Right lobe of liver (tissue), 6 donors: ENCODE measurements around the gene VGLL4. TPM values are rescaled to one million over a fixed set of nuclear protein-coding genes. Genes with fewer than 3 reads are reported as not detected.

Source experiments
- ATAC-seq, 4 donors: fragments of 200-7000 bp; cut with Tn5 transposase; one replicate each; pipeline ENCODE4 v1.9.1; 2020; ENCODE audit warnings: mild to moderate bottlenecking in 4 of 4, moderate library complexity in 4 of 4
- DNase-seq, 3 donors: peaks; one replicate each; pipeline ENCODE4 v3.0.0-alpha.2; 2020
- H3K27ac ChIP-seq, 3 donors: fragments of 200-600 bp; one replicate each; pipeline ENCODE4 v1.8.0; 2022
- H3K27me3 ChIP-seq, 2 donors: fragments of 200-600 bp; one replicate each; pipeline ENCODE4 v1.8.0; 2022
- H3K36me3 ChIP-seq, 4 donors: fragments of 200-600 bp; sonication (generic) in 1 of 4; one replicate each; pipeline versions ENCODE4 v1.5.1 to v1.8.0; 2017 to 2022; ENCODE audit warnings: control low read depth in 1 of 4
- H3K4me1 ChIP-seq, 4 donors: fragments of 200-600 bp; sonication (generic) in 1 of 4; one replicate each; pipeline versions ENCODE4 v1.5.1 to v1.8.0; 2017 to 2022; ENCODE audit warnings: control low read depth in 1 of 4
- H3K4me3 ChIP-seq, 3 donors: fragments of 200-600 bp; one replicate each; pipeline ENCODE4 v1.8.0; 2022
- H3K9me3 ChIP-seq, 4 donors: fragments of 200-600 bp; sonication (generic) in 1 of 4; one replicate each; pipeline versions ENCODE4 v1.5.1 to v1.8.0; 2017 to 2022; ENCODE audit warnings: control low read depth in 1 of 4
- CTCF ChIP-seq, 4 donors: fragments of 200-600 bp in 3 of 4; fragments of 450-650 bp in 1 of 4; IDR thresholded peaks; one replicate each; pipeline versions ENCODE4 v1.5.1 to v1.8.0; 2016 to 2022; ENCODE audit warnings: antibody characterized with exemption in 4 of 4, mild to moderate bottlenecking in 2 of 4
- POLR2A ChIP-seq: fragments of 450-650 bp; IDR thresholded peaks from one replicate; pipeline ENCODE4 v1.6.1; 2017; ENCODE audit warnings: antibody characterized with exemption, mild to moderate bottlenecking
- WGBS: methylation state at CpG from one replicate; pipeline ENCODE4 v1.1.6; 2018; ENCODE audit warnings: low coverage, low lambda C conversion rate; ENCODE audit not compliant: insufficient coverage; ENCODE audit errors: missing lambda C conversion rate; 5-methylcytosine and 5-hydroxymethylcytosine counted together
- intact Hi-C, 2 donors: fragments of 100-400 bp; cut with DNase I; formaldehyde crosslinking; loops; one replicate each; pipeline versions ENCODE4 v1.11.2 to v1.14.1; 2022
- total RNA-seq, 6 experiments: library from RNA; depleted of rRNA in 2 of 6; stranded (reverse); fragments of >200 nt in 2 of 6; fragmentation: NEBNext Ultra II Directional in 3 of 6; extraction: Animal tissue kit (Norgen Biotek cat#: 25700) in 3 of 6; gene quantifications; one replicate each; pipeline versions ENCODE4 v1.1.0 to v1.2.4, GENCODE V29; 2016 to 2023
- donor health status: DM: no; HTN: yes; CAD: no.
- donor health status: DM: no; HTN: no; CAD: no.
- donor health status: DM: no; HTN: no; CAD: no.
- donor health status: DM: no; HTN: yes; CAD: no.
- donor health status: DM: no; HTN: yes; CAD: no.

VGLL4 gene
- total RNA-seq, 6 experiments from 2014 or later = 10.4 to 22.4 (median 15.2) TPM

- intact Hi-C loops = no loop called here
- no peaks in the 10 kb centered on the region for H3K9me3 ChIP-seq
- no peaks in the 10 kb centered on the region for H3K27me3 ChIP-seq
- H3K36me3 ChIP-seq = no peaks in the 10 kb centered on the region
- TF ChIP-seq POLR2A (no peak), CTCF (IDR thresholded peaks at IDR 0.05) (no peak)
- DNase-seq (no peak), ATAC-seq (no peak)
- no peaks in the 10 kb centered on the region for H3K4me1 ChIP-seq
- 38% methylated on average over 2 of the region's 2 CpGs for WGBS
- H3K27ac ChIP-seq = no peak overlapping the region
- no peak overlapping the region for H3K4me3 ChIP-seq
Observed at GRCh38 chr3:11616551-11616950, 27.2 kb downstream of the VGLL4 start.

- 96% methylated on average over 4 of the region's 19 CpGs for WGBS
- no peaks in the 10 kb centered on the region for H3K36me3 ChIP-seq
- TF ChIP-seq POLR2A = no peak
- TF ChIP-seq CTCF (IDR thresholded peaks at IDR 0.05) = no peak
- no peak overlapping the region for H3K4me3 ChIP-seq
- intact Hi-C loops = no loop called here
- H3K27ac ChIP-seq = no peak overlapping the region
- no peaks in the 10 kb centered on the region for H3K9me3 ChIP-seq
- ATAC-seq (no peak), DNase-seq (no peak)
- H3K4me1 ChIP-seq = peaks cover 0 to under 1% (median 0%) of the 10 kb centered on the region in 4 donors
- no peaks in the 10 kb centered on the region for H3K27me3 ChIP-seq
Observed at GRCh38 chr3:11613851-11614487, 29.7 kb downstream of the VGLL4 start.

- no peaks in the 10 kb centered on the region for H3K9me3 ChIP-seq
- no peaks in the 10 kb centered on the region for H3K27me3 ChIP-seq
- no peak overlapping the region for H3K27ac ChIP-seq
- H3K4me1 ChIP-seq = peaks cover 0 to 5% (median 2%) of the 10 kb centered on the region in 4 donors
- ATAC-seq (no peak), DNase-seq (no peak)
- TF ChIP-seq CTCF (IDR thresholded peaks at IDR 0.05) = no peak
- no peak for TF ChIP-seq POLR2A
- no peaks in the 10 kb centered on the region for H3K36me3 ChIP-seq
- no peak overlapping the region for H3K4me3 ChIP-seq
- intact Hi-C loops = no loop called here
- 92% methylated on average over 2 of the region's 8 CpGs for WGBS
Observed at GRCh38 chr3:11613319-11613718, 30.4 kb downstream of the VGLL4 start.

- no peak for TF ChIP-seq POLR2A
- TF ChIP-seq CTCF (IDR thresholded peaks at IDR 0.05) = no peak
Observed at GRCh38 chr3:11612515-11613188, 31.1 kb downstream of the VGLL4 start.

More at GRCh38 chr3:11612515-11613188, 31.1 kb downstream of the VGLL4 start:
- H3K27me3 ChIP-seq = no peaks in the 10 kb centered on the region
- 93% methylated on average over 8 of the region's 9 CpGs for WGBS
- no peaks in the 10 kb centered on the region for H3K9me3 ChIP-seq
- H3K27ac ChIP-seq = no peak overlapping the region
- DNase-seq (no peak), ATAC-seq (no peak)
- H3K4me3 ChIP-seq = no peak overlapping the region
- no peaks in the 10 kb centered on the region for H3K36me3 ChIP-seq
- peaks cover 0 to 12% (median 5%) of the 10 kb centered on the region in 4 donors for H3K4me1 ChIP-seq
- intact Hi-C loops = no loop called here
